Common myeloid progenitor, CD34-positive (primary cell): ENCODE measurements around the gene WBP4.
A peak's percentile ranks its signal among the peaks of the same experiment; 100 is the strongest.
"Not testable (repeated sequence)": the region's sequence is repeated elsewhere in the genome, so short reads cannot be mapped to it uniquely, and the experiment has no call there.

Experiments used
- CTCF ChIA-PET: fragments of 350-600 bp; sonication (Branson Sonifier 250); formaldehyde crosslinking; loops from one replicate; lab custom pipeline; 2021; ENCODE audit warnings: antibody characterized with exemption; lab: Charles Lee
- POLR2A ChIA-PET: fragments of 350-600 bp; sonication (Branson Sonifier 250); formaldehyde crosslinking; loops from one replicate; lab custom pipeline; 2021; ENCODE audit warnings: antibody characterized with exemption; lab: Charles Lee
- DNase-seq, 3 donors: peaks; one replicate each; pipeline versions ENCODE4 v3.0.0 to v3.0.0-alpha.2; 2013
- H3K27ac ChIP-seq, 2 experiments: 1 replicate in 1 of 2; 2 replicates in 1 of 2; pipeline ENCODE4 v1.7.0; 2013; ENCODE audit warnings: inconsistent platforms in 2 of 2, low read length in 2 of 2, mild to moderate bottlenecking in 2 of 2, low read depth in 1 of 2, moderate library complexity in 1 of 2; ENCODE audit not compliant: severe bottlenecking in 2 of 2, insufficient read depth in 1 of 2, poor library complexity in 1 of 2
- H3K27me3 ChIP-seq, 5 experiments: replicated peaks in 2 of 5; 1 replicate in 3 of 5; 2 replicates in 2 of 5; pipeline versions ENCODE4 v1.6.1 to v1.7.0; 2013; ENCODE audit warnings: low read length in 4 of 5, mild to moderate bottlenecking in 2 of 5, moderate library complexity in 2 of 5, inconsistent platforms in 1 of 5; ENCODE audit not compliant: insufficient read depth in 5 of 5, control insufficient read depth in 4 of 5
- H3K36me3 ChIP-seq, 4 experiments: 1 replicate in 2 of 4; 2 replicates in 2 of 4; pipeline versions ENCODE4 v1.6.1 to v1.7.0; 2013; ENCODE audit warnings: low read length in 3 of 4, control low read depth in 1 of 4, mild to moderate bottlenecking in 1 of 4; ENCODE audit not compliant: control insufficient read depth in 4 of 4, insufficient read depth in 4 of 4
- H3K4me1 ChIP-seq, 4 experiments: 1 replicate in 3 of 4; 2 replicates in 1 of 4; pipeline versions ENCODE4 v1.6.1 to v1.7.1; 2013; ENCODE audit warnings: low read length in 3 of 4, mild to moderate bottlenecking in 3 of 4, control low read depth in 1 of 4, inconsistent platforms in 1 of 4, moderate library complexity in 1 of 4; ENCODE audit not compliant: control insufficient read depth in 4 of 4, insufficient read depth in 4 of 4; ENCODE audit errors: control extremely low read depth in 1 of 4
- H3K4me3 ChIP-seq, 7 experiments: 1 replicate in 4 of 7; 2 replicates in 3 of 7; pipeline versions ENCODE4 v1.5.1 to v1.7.0; 2013; ENCODE audit warnings: mild to moderate bottlenecking in 7 of 7, low read length in 6 of 7, moderate library complexity in 6 of 7, inconsistent platforms in 2 of 7, low read depth in 2 of 7, control low read depth in 1 of 7; ENCODE audit not compliant: insufficient read depth in 4 of 7, control insufficient read depth in 1 of 7; ENCODE audit errors: extremely low read depth in 1 of 7
- H3K9me3 ChIP-seq, 5 experiments: 1 replicate in 4 of 5; 2 replicates in 1 of 5; pipeline versions ENCODE4 v1.6.1 to v1.7.1; 2013; ENCODE audit warnings: low read length in 4 of 5, mild to moderate bottlenecking in 2 of 5, inconsistent platforms in 1 of 5, low read depth in 1 of 5, moderate library complexity in 1 of 5; ENCODE audit not compliant: control insufficient read depth in 4 of 5, insufficient read depth in 2 of 5; ENCODE audit errors: control extremely low read depth in 1 of 5
- WGBS: methylation state at CpG from one replicate; pipeline ENCODE4 v1.1.5; 2013; ENCODE audit not compliant: insufficient coverage; 5-methylcytosine and 5-hydroxymethylcytosine counted together

WBP4 gene

DNA sequence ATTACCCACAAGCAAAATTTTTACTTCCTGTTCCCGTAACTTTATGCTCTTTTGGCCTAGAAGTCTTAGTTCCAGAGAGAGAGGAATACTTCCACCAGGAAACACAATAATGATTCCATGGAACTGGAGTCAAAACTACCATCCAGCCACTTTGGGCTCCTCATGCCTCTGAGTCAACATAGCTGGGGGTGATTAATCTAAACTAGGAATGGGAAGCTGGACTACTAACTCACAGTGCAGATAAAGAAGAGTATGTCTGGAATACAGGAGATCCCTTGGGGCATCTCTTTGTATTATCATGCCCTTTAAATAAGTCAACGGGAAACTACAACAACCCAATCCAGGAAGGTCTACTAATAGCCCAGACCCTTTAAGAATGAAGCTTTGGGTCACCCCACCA, 33.3 kb upstream of the WBP4 start:
- peaks cover 2 to 9% (median 3%) of the 10 kb centered on the region in 4 experiments for H3K36me3 ChIP-seq
- H3K27me3 ChIP-seq: no peaks in the 10 kb centered on the region
- WGBS: 100% methylated on average over 1 of the region's 2 CpGs
- POLR2A ChIA-PET: no interaction called here
- peaks cover 3 to 12% (median 7%) of the 10 kb centered on the region in 4 experiments for H3K4me1 ChIP-seq
- DNase-seq: no peak
- no peaks in the 10 kb centered on the region for H3K9me3 ChIP-seq
- no peak overlapping the region for H3K27ac ChIP-seq
- H3K4me3 ChIP-seq: no peak overlapping the region
- CTCF ChIA-PET: interaction anchor here (0.6 to 3.7 kb wide), 19 partner anchors 8 to 267 kb away, joined by 3 to 18 read pairs (median 4); partner anchors contain the start of genes ELF1 and WBP4

DNA sequence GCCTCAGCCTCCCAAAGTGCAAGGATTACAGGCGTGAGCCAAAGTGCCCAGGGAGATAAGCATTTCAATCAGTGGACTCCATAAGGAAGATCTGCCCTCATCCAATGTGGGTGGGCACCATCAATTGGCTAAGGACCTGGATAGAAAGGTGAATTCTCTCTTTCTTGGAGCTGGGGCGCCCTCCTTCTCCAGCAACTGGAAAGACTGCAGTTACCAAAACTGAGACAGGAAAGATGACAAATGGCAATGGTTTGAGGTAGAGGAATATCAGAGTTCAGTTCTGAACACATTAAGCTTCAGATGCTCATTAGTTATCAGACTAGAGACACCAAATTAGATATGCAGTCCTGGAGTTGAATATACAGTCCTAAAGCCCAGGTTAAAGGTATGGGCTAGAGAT, 31.7 kb upstream of the WBP4 start:
- POLR2A ChIA-PET: interaction anchor here (0.7 kb wide), 1 partner anchor 10 kb away, joined by 3 read pairs; the partner anchor contains the start of gene ELF1
- CTCF ChIA-PET: interaction anchor here (1.0 to 3.7 kb wide), 20 partner anchors 9 to 252 kb away, joined by 3 to 18 read pairs (median 4); partner anchors contain the start of gene ELF1
- Histone ChIP-seq H3K4me3 (no peak overlapping the region), H3K27me3 (no peaks in the 10 kb centered on the region), H3K36me3 (peaks cover 2 to 9% (median 3%) of the 10 kb centered on the region in 4 experiments), H3K4me1 (peaks cover 3 to 16% (median 10%) of the 10 kb centered on the region in 4 experiments), H3K9me3 (no peaks in the 10 kb centered on the region), H3K27ac (no peak overlapping the region)
- peak; percentile 43 to 55 (median 52) for DNase-seq
- WGBS: 100% methylated on average over 2 of the region's 2 CpGs

DNA sequence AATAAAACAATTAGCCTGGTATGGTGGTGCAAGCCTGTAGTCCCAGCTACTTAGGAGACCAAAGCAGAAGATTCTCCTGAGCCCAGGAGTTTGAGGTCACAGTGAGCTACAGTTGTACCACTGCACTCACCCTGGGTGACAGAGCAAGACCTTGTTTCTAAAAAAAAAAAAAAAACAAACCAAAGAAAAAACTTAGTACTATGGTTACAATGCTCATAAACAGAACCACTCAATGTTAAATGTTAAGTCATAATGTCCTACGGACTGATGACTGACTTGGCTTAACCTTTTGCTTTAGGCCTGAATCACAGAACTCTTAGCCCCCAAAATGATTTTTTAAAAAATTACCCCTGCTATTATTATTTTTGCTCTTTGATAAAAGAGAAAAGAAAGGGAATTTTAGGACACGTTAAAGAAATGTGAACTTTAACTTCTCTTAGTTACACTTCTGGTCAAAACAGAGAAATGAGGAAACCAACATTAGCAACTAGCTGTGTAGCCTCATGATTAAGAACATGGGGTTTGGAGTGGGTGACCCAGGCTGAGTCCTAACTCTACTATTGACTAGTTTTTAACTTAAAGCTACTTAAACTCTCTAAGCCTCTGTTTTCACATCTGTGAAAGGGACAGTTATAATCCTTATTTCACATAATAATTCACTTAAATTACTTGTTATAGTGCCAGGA, 28.5 kb upstream of the WBP4 start:
- H3K4me1 ChIP-seq: peaks cover 0 to 17% (median 9%) of the 10 kb centered on the region in 4 experiments
- no peaks in the 10 kb centered on the region for H3K9me3 ChIP-seq
- no peak overlapping the region for H3K4me3 ChIP-seq
- CTCF ChIA-PET: interaction anchor here (0.9 to 2.1 kb wide), 4 partner anchors 9 to 58 kb away, joined by 3 to 7 read pairs (median 4); no protein-coding TSS in a partner anchor
- no peaks in the 10 kb centered on the region for H3K27me3 ChIP-seq
- no peaks in the 10 kb centered on the region for H3K36me3 ChIP-seq
- H3K27ac ChIP-seq: peak overlapping the region in 1 of 2 experiments; percentile 71
- peak; percentile 38 to 83 (median 80) for DNase-seq
- no CpG with 5 or more reads among the region's 2 CpGs for WGBS
- POLR2A ChIA-PET: no interaction called here

DNA sequence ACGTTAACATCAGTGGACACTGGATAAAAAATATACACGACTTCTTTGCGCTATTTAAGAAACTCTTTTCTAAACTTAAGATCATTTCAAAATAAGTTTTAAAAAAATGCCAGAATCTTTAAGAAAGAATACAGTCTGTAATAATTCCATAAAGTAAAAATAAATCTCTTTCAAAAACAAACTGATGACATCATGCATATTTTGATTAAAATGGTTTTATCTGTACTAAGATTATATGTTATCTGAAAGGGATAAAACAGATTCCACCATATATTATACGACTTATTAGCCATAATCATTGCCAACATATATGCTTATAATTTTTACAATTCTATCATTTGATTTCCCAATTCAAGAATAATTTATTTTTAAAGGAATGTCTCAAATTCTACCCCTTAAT, 26.9 kb upstream of the WBP4 start:
- CTCF ChIA-PET: interaction anchor here (0.6 to 2.1 kb wide), 2 partner anchors 20 to 22 kb away, joined by 3 to 7 read pairs; no protein-coding TSS in a partner anchor
- 100% methylated on average over 1 of the region's 4 CpGs for WGBS

DNA sequence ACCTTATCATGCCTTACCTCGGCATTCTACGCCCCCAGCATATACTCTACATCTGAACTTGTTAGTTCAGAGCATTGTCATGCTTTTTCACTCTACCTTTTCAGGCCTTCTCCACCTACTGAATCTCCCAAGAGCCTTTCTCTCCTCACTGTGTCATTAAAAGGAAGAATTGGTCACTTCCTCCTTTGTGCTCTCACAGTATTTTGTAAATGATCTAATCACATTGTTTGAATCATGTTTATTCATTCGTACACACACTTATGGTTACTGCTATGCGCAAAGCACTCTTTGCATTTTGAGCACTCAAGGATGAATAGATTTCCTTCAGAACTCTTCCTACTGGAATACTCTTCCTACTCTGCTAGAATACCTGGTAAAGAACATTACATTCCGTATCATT, 26.4 kb upstream of the WBP4 start:
- 98% methylated on average over 4 of the region's 5 CpGs for WGBS
- CTCF ChIA-PET: no interaction called here
- POLR2A ChIA-PET: no interaction called here

More for the DNA sequence above, 26.9 kb upstream of the WBP4 start:
- Histone ChIP-seq H3K36me3 (no peaks in the 10 kb centered on the region), H3K4me3 (no peak overlapping the region), H3K9me3 (no peaks in the 10 kb centered on the region), H3K27me3 (no peaks in the 10 kb centered on the region), H3K4me1 (peaks cover 0 to 17% (median 9%) of the 10 kb centered on the region in 4 experiments), H3K27ac (no peak overlapping the region)
- no peak for DNase-seq
- POLR2A ChIA-PET: no interaction called here

DNA sequence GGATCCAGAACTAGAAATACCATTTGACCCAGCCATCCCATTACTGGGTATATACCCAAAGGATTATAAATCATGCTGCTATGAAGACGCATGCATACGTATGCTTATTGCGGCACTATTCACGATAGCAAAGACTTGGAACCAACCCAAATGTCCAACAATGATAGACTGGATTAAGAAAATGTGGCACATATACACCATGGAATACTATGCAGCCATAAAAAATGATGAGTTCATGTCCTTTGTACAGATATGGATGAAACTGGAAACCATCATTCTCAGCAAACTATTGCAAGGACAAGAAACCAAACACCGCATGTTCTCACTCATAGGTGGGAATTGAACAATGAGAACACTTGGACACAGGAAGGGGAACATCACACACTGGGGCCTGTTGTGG, 24.8 kb upstream of the WBP4 start:
- WGBS: no CpG with 5 or more reads among the region's 5 CpGs
- H3K4me1 ChIP-seq: peaks cover 0 to 17% (median 9%) of the 10 kb centered on the region in 4 experiments
- DNase-seq, H3K27me3 ChIP-seq, POLR2A ChIA-PET, H3K36me3 ChIP-seq, H3K9me3 ChIP-seq, H3K27ac ChIP-seq, H3K4me3 ChIP-seq, CTCF ChIA-PET: not testable (repeated sequence)

More for the DNA sequence above, 26.4 kb upstream of the WBP4 start:
- Histone ChIP-seq H3K9me3 (no peaks in the 10 kb centered on the region), H3K27ac (no peak overlapping the region), H3K4me1 (peaks cover 0 to 17% (median 9%) of the 10 kb centered on the region in 4 experiments), H3K36me3 (no peaks in the 10 kb centered on the region), H3K27me3 (no peaks in the 10 kb centered on the region), H3K4me3 (no peak overlapping the region)
- DNase-seq: peak in 2 of 3 donors; percentile 46 to 61

DNA sequence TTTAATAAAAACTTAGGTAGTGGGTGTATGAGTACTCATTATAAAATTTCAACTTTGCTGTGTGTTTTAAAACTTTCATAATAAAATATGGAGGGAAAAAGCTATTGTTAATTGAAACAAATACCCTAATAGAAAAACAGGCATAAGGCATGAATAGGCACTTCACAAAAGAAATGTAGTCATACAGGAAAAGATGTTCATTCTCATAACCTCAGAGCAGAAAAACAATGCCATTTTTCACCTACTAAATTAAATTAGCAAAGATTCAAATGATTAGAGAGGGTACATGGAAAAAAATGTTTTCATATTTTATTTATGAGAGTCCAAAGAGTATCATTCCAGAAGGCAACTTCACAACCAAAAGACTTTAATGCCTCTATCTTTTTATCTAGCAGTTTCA, 21.6 kb upstream of the WBP4 start:
- H3K27ac ChIP-seq: no peak overlapping the region
- CTCF ChIA-PET: interaction anchor here (1.6 kb wide), 1 partner anchor 19 kb away, joined by 4 read pairs; no protein-coding TSS in a partner anchor

More for the DNA sequence above, 21.6 kb upstream of the WBP4 start:
- Histone ChIP-seq H3K36me3 (peaks cover 0 to 3% (median 0%) of the 10 kb centered on the region in 4 experiments), H3K27me3 (no peaks in the 10 kb centered on the region), H3K9me3 (peaks cover 0 to 4% (median 0%) of the 10 kb centered on the region in 5 experiments), H3K4me3 (no peak overlapping the region), H3K4me1 (peaks cover 0 to 6% (median 2%) of the 10 kb centered on the region in 4 experiments)
- DNase-seq: no peak
- POLR2A ChIA-PET: no interaction called here
